Amniotic stem cell (primary cell): ENCODE data around the gene C19orf38.
"Not testable (repeated sequence)": the region's sequence is repeated elsewhere in the genome, so short reads cannot be mapped to it uniquely, and the experiment has no call there.

Experiments used
- DNase-seq: peaks from one replicate; lab custom pipeline; 2025; lab: John Stamatoyannopoulos, UW

C19orf38 gene

GRCh38 chr19:10852098-10852800 lies 4.0 kb downstream of the C19orf38 start:
- no peak for DNase-seq

GRCh38 chr19:10852941-10853340 lies 4.7 kb downstream of the C19orf38 start:
- DNase-seq: no peak

GRCh38 chr19:10854350-10855089 lies 6.3 kb downstream of the C19orf38 start:
- DNase-seq: no peak

GRCh38 chr19:10855879-10856522 lies 7.8 kb downstream of the C19orf38 start:
- no peak for DNase-seq

- not testable (repeated sequence) for DNase-seq
Observed at GRCh38 chr19:10856899-10857298, 8.7 kb downstream of the C19orf38 start.

GRCh38 chr19:10858204-10858828 lies 10.1 kb downstream of the C19orf38 start:
- DNase-seq: no peak

GRCh38 chr19:10861103-10861651 lies 13.0 kb downstream of the C19orf38 start:
- no peak for DNase-seq

- no peak for DNase-seq
Observed at GRCh38 chr19:10862561-10863106, 14.4 kb downstream of the C19orf38 start.

- no peak for DNase-seq
Observed at GRCh38 chr19:10863107-10863717, 15.0 kb downstream of the C19orf38 start.

GRCh38 chr19:10864538-10864899 lies 16.3 kb downstream of the C19orf38 start:
- peak; percentile 59 for DNase-seq

GRCh38 chr19:10866495-10866894 lies 18.3 kb downstream of the C19orf38 start:
- no peak for DNase-seq

GRCh38 chr19:10868872-10869547 lies 20.8 kb downstream of the C19orf38 start:
- DNase-seq: no peak

- not testable (repeated sequence) for DNase-seq
Observed at GRCh38 chr19:10869872-10870311, 21.7 kb downstream of the C19orf38 start.

GRCh38 chr19:10870501-10870954 lies 22.3 kb downstream of the C19orf38 start:
- DNase-seq: no peak

- DNase-seq: peak; percentile 95
Observed at GRCh38 chr19:10870955-10871603, 22.9 kb downstream of the C19orf38 start, which contains the start of gene CARM1. TSS of gene CARM1 (plus strand) at chr19:10871553. CDS start at chr19:10871703, 150 bp downstream.

GRCh38 chr19:10871711-10872545 lies 23.7 kb downstream of the C19orf38 start:
- no peak for DNase-seq

- no peak for DNase-seq
Observed at GRCh38 chr19:10872546-10873107, 24.4 kb downstream of the C19orf38 start.

GRCh38 chr19:10874024-10874423 lies 25.8 kb downstream of the C19orf38 start:
- no peak for DNase-seq
